K562 (cell line): ENCODE data around the gene WDR46. TPM values are rescaled to one million over a fixed set of nuclear protein-coding genes. Genes with fewer than 3 reads are reported as not detected.

Source experiments
- CBX1 ChIP-seq: sonication (generic); IDR thresholded peaks from 2 replicates; pipeline ENCODE4 v1.6.1; 2016; ENCODE audit warnings: antibody characterized with exemption, low read depth, mild to moderate bottlenecking
- ERF ChIP-seq: fragments of 450-650 bp; formaldehyde crosslinking; IDR thresholded peaks from 2 replicates; pipeline ENCODE4 v1.4.0; 2020; ENCODE audit warnings: mild to moderate bottlenecking, mixed read lengths
- FOXA3 ChIP-seq, 2 experiments: fragments of 450-650 bp in 1 of 2; sonication (generic) in 1 of 2; formaldehyde crosslinking; IDR thresholded peaks in 1 of 2; conservative IDR thresholded peaks in 1 of 2; 2 replicates each; pipeline versions ENCODE4 v1.4.0 to v1.8.0; 2020 to 2022; ENCODE audit warnings: mild to moderate bottlenecking in 2 of 2, missing genetic modification reagents in 1 of 2
- FOXP1 ChIP-seq: sonication (generic); formaldehyde crosslinking; IDR thresholded peaks from 2 replicates; pipeline ENCODE4 v1.8.0; 2022; ENCODE audit warnings: mild to moderate bottlenecking, missing genetic modification reagents
- GTF2E2 ChIP-seq: fragments of 200-800 bp; sonication (Bioruptor generic); IDR thresholded peaks from 2 replicates; pipeline ENCODE4 v1.6.1; 2016; ENCODE audit warnings: missing genetic modification characterization, missing compliant biosample characterization
- HNRNPLL ChIP-seq: fragments of 200-400 bp; formaldehyde crosslinking; IDR thresholded peaks from 2 replicates; pipeline ENCODE4 v1.6.1; 2017; ENCODE audit warnings: low read length, low read depth, mild to moderate bottlenecking; ENCODE audit not compliant: poor library complexity, severe bottlenecking
- KAT8 ChIP-seq: fragments of 450-650 bp; IDR thresholded peaks from 2 replicates; pipeline ENCODE4 v1.6.1; 2016; ENCODE audit warnings: low read depth, mild to moderate bottlenecking
- KLF13 ChIP-seq: fragments of 450-650 bp; IDR thresholded peaks from 2 replicates; pipeline ENCODE4 v1.6.1; 2016; ENCODE audit warnings: missing genetic modification characterization, low read depth, mild to moderate bottlenecking, missing compliant biosample characterization, moderate library complexity, borderline replicate concordance
- MAX ChIP-seq: sonication (generic); formaldehyde crosslinking; IDR thresholded peaks from 2 replicates; pipeline ENCODE4 v1.9.0; 2022; ENCODE audit warnings: mild to moderate bottlenecking, missing genetic modification reagents
- MEF2A ChIP-seq: IDR thresholded peaks from 2 replicates; pipeline ENCODE4 v1.6.1; 2011; ENCODE audit warnings: low read depth, mild to moderate bottlenecking, low read length, moderate library complexity; ENCODE audit not compliant: control insufficient read depth
- MIER1 ChIP-seq: fragments of 450-650 bp; IDR thresholded peaks from 2 replicates; pipeline ENCODE4 v1.6.1; 2016; ENCODE audit warnings: antibody characterized with exemption, mild to moderate bottlenecking, low read depth
- MXI1 ChIP-seq: IDR thresholded peaks from 2 replicates; pipeline ENCODE4 v1.6.1; 2011; ENCODE audit warnings: low read depth, mild to moderate bottlenecking, improper control_type of control experiment, low read length
- NFE2 ChIP-seq: IDR thresholded peaks from 2 replicates; pipeline ENCODE4 v1.6.1; 2014; ENCODE audit warnings: antibody characterized with exemption, low read depth
- NFE2L1 ChIP-seq: fragments of 450-650 bp; IDR thresholded peaks from 2 replicates; pipeline ENCODE4 v1.6.1; 2016; ENCODE audit warnings: missing genetic modification characterization, low read depth, mild to moderate bottlenecking, missing compliant biosample characterization, moderate library complexity, borderline replicate concordance
- NR1H2 ChIP-seq: sonication (generic); formaldehyde crosslinking; IDR thresholded peaks from 2 replicates; pipeline ENCODE4 v1.4.0; 2020; ENCODE audit warnings: mild to moderate bottlenecking, missing genetic modification reagents
- NRF1 ChIP-seq, 2 experiments: fragments of 450-650 bp; IDR thresholded peaks in 1 of 2; conservative IDR thresholded peaks in 1 of 2; 2 replicates each; pipeline ENCODE4 v1.6.1; 2014; ENCODE audit warnings: mild to moderate bottlenecking in 2 of 2
- RBM39 ChIP-seq: fragments of 200-400 bp; formaldehyde crosslinking; optimal IDR thresholded peaks from 2 replicates; pipeline ENCODE3; 2018; ENCODE audit warnings: low read depth, low read length
- SMARCE1 ChIP-seq: fragments of 450-650 bp; IDR thresholded peaks from 2 replicates; pipeline ENCODE4 v1.7.1; 2016; ENCODE audit warnings: mild to moderate bottlenecking
- SP1 ChIP-seq: sonication (generic); formaldehyde crosslinking; IDR thresholded peaks from 2 replicates; pipeline ENCODE4 v1.8.1; 2022; ENCODE audit warnings: mild to moderate bottlenecking, missing genetic modification reagents
- SREBF2 ChIP-seq: sonication (generic); formaldehyde crosslinking; IDR thresholded peaks from 2 replicates; pipeline ENCODE4 v1.4.0; 2020; ENCODE audit warnings: mild to moderate bottlenecking, missing genetic modification reagents
- TBL1XR1 ChIP-seq, 2 experiments: IDR thresholded peaks; 2 replicates each; pipeline ENCODE4 v1.6.1; 2012; ENCODE audit warnings: improper control_type of control experiment in 2 of 2, low read length in 2 of 2, mild to moderate bottlenecking in 1 of 2
- TCF7L2 ChIP-seq: fragments of 150-350 bp; IDR thresholded peaks from 2 replicates; pipeline ENCODE4 v1.6.1; 2016; ENCODE audit warnings: low read depth, mild to moderate bottlenecking, low read length, moderate library complexity
- TFAP4 ChIP-seq: sonication (generic); formaldehyde crosslinking; IDR thresholded peaks from 2 replicates; pipeline ENCODE4 v1.8.0; 2022; ENCODE audit warnings: missing genetic modification reagents, mild to moderate bottlenecking, moderate library complexity, borderline replicate concordance
- ZC3H11A ChIP-seq: IDR thresholded peaks from 2 replicates; pipeline ENCODE4 v1.6.1; 2012; ENCODE audit warnings: low read depth, low read length, improper control_type of control experiment
- ZNF184 ChIP-seq: sonication (generic); formaldehyde crosslinking; IDR thresholded peaks from 2 replicates; pipeline ENCODE4 v1.5.0; 2020; ENCODE audit warnings: missing genetic modification reagents
- ZNF639 ChIP-seq, 2 experiments: fragments of 200-800 bp in 1 of 2; sonication (Bioruptor generic) in 1 of 2; sonication (generic) in 1 of 2; formaldehyde crosslinking in 1 of 2; IDR thresholded peaks in 1 of 2; conservative IDR thresholded peaks in 1 of 2; 2 replicates each; pipeline versions ENCODE4 v1.5.0 to v1.6.1; 2016 to 2020; ENCODE audit warnings: missing compliant biosample characterization in 1 of 2, missing genetic modification characterization in 1 of 2, missing genetic modification reagents in 1 of 2
- ZNF79 ChIP-seq: fragments of 250-450 bp; sonication (Bioruptor Pico); IDR thresholded peaks from 2 replicates; pipeline ENCODE4 v1.4.0; 2020; ENCODE audit warnings: low read depth, mild to moderate bottlenecking, moderate library complexity
- polyA plus RNA-seq, 8 experiments: library from polyadenylated mRNA; depleted of rRNA in 4 of 8; stranded (reverse) in 5 of 8; unstranded in 3 of 8; fragments of >200 nt; fragmentation: Nextera tagmentation in 2 of 8; fragmentation: Illumina TruSeq in 1 of 8; extraction: Ambion mirVana in 2 of 8; extraction: Trizol in 1 of 8; gene quantifications; 2 replicates each; pipeline versions ENCODE4 v1.2.1 to v1.2.3, GENCODE V29; 2011 to 2014; ENCODE audit warnings: inconsistent platforms in 1 of 8, missing spikeins in 1 of 8
- total RNA-seq, 7 experiments: library from RNA; depleted of rRNA in 6 of 7; stranded (reverse); fragments of >200 nt in 6 of 7; fragmentation: Illumina TruSeq in 2 of 7; extraction: Trizol in 2 of 7; gene quantifications; 2 replicates each; pipeline versions ENCODE4 v1.2.1 to v1.2.3, GENCODE V29; 2011 to 2021; ENCODE audit warnings: low replicate concordance in 1 of 7

Gene WDR46
- total and polyA plus RNA-seq, 9 of the 15 experiments (the other 6 are each of a cell fraction or from before 2014, with no cell fraction given): 8.9 to 146 (median 93.1) TPM

DNA sequence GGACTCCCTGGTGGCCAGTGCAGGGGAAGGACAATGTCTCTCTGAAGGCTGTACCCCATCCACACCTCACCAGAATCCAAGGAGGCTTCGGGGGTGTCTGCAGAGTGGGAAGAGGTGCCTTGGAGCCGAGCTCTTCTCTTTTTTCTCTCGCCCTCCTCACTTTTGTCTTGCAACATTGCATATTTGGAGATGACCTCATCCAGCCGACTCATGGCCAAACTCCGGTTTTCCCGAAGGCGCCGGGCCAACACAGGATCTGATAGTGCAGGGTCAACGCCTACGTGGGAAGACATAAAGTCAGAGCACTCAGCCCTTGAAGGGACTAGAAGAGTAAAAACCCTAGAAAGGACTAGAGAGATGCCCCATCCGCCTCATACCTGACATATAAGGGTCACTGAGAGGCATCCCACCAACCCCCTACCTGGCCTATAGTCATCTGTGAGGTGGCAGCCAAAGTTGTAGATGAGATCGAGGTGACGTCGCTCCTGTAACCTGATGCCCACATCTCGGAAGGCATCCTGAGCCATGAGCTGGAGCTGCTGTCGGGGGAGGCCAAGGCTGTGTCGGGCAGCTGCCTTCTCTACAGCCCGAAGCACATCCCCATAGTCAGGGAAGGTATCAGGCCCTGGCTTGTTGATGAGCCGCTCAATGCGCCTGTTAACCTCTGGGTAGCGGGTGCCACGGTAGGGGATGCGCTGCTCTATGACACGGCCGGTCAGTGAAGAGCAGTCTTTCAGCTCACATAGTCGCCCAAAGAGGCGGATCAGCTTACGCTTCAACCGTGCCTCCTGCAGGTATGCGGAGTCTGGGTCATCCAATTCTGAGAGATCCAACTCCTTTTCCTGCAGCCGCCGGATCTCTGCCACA is 31.5 kb upstream of the WDR46 start (continued):
- TF ChIP-seq MAX (CRISPR knock-in tag) (peak; percentile 37), KAT8 (no peak), TFAP4 (CRISPR knock-in tag) (peak; percentile 45; the same call in 1 of the 2 replicates), SREBF2 (CRISPR knock-in tag) (no peak), ERF (CRISPR knock-in tag) (no peak), MEF2A (peak; percentile 82), HNRNPLL (no peak), NRF1 (conservative IDR thresholded peaks at IDR 0.05 in 1 of 2, IDR thresholded peaks at IDR 0.05 in 1 of 2) (peak in 1 of 2 experiments; percentile 16; a peak in 1 of 4 replicates), NR1H2 (CRISPR knock-in tag) (no peak), MIER1 (no peak), ZC3H11A (no peak), MXI1 (no peak), CBX1 (no peak), NFE2L1 (tag) (no peak), GTF2E2 (tag) (0 out of 2 replicates have a peak, but pooled peaks have one; percentile 26), SP1 (peak; percentile 52; the same call in 1 of the 2 replicates), FOXP1 (no peak), RBM39 (no peak), SMARCE1 (peak; percentile 67), ZNF184 (CRISPR knock-in tag) (no peak), TCF7L2 (no peak), ZNF639 (CRISPR knock-in tag; conservative IDR thresholded peaks at IDR 0.05 in 1 of 2, IDR thresholded peaks at IDR 0.05 in 1 of 2) (peak in 1 of 2 experiments; percentile 72; a peak in 1 of 4 replicates), KLF13 (tag) (no peak), TBL1XR1 (IDR thresholded peaks at IDR 0.05; ENCODE audit: low read length in 2 of 2) (no peak), NFE2 (peak; percentile 67), FOXA3 (CRISPR knock-in tag; conservative IDR thresholded peaks at IDR 0.05 in 1 of 2, IDR thresholded peaks at IDR 0.05 in 1 of 2) (peak in 1 of 2 experiments; percentile 18; a peak in 1 of 4 replicates), ZNF79 (no peak)
